ENCODE results near the gene CPNE5. TPM values are rescaled to one million over a fixed set of nuclear protein-coding genes. Genes with fewer than 3 reads are reported as not detected.

The CPNE5 gene
- total and polyA plus RNA-seq, 7 donors = 0.99 to 11.6 (median 3.8) TPM

- no peaks in the 10 kb centered on the region for H3K9me3 ChIP-seq
- no peak for TF ChIP-seq POLR2A (IDR thresholded peaks at IDR 0.05)
- TF ChIP-seq POLR2AphosphoS5 (IDR thresholded peaks at IDR 0.05) = peak in 1 of 4 donors; percentile 3
- no peak for TF ChIP-seq CTCF (IDR thresholded peaks at IDR 0.05)
- WGBS, 2 donors = 38 to 47% methylated on average over 19 of the region's 19 CpGs
- intact Hi-C loops (cut with DNase I) = loop anchor here (5.0 kb wide), 2 partner anchors 73 to 333 kb away; no protein-coding TSS in a partner anchor
- no peak for DNase-seq
- no peak overlapping the region for H3K27ac ChIP-seq
- no peaks in the 10 kb centered on the region for H3K36me3 ChIP-seq
- peaks cover 0 to 8% (median 6%) of the 10 kb centered on the region in 4 donors for H3K4me1 ChIP-seq
- H3K27me3 ChIP-seq = no peaks in the 10 kb centered on the region
- H3K4me3 ChIP-seq = no peak overlapping the region
Observed at GRCh38 chr6:36755435-36756348, 83.6 kb downstream of the CPNE5 start.

- peaks cover 0 to 8% (median 6%) of the 10 kb centered on the region in 4 donors for H3K4me1 ChIP-seq
- H3K36me3 ChIP-seq = no peaks in the 10 kb centered on the region
- H3K27me3 ChIP-seq = no peaks in the 10 kb centered on the region
- WGBS, 2 donors = 92 to 93% methylated on average over 9 of the region's 9 CpGs
- DNase-seq = no peak
- no peaks in the 10 kb centered on the region for H3K9me3 ChIP-seq
- H3K4me3 ChIP-seq = no peak overlapping the region
- intact Hi-C loops (cut with DNase I) = loop anchor here (5.0 kb wide), 2 partner anchors 73 to 333 kb away; no protein-coding TSS in a partner anchor
- H3K27ac ChIP-seq = no peak overlapping the region
- no peak for TF ChIP-seq POLR2AphosphoS5 (IDR thresholded peaks at IDR 0.05)
- no peak for TF ChIP-seq CTCF (IDR thresholded peaks at IDR 0.05)
- TF ChIP-seq POLR2A (IDR thresholded peaks at IDR 0.05) = no peak
- TF ChIP-seq EP300 (IDR thresholded peaks at IDR 0.05) = no peak
Observed at GRCh38 chr6:36754582-36755434, 84.4 kb downstream of the CPNE5 start.

- peaks cover 0 to 2% (median under 1%) of the 10 kb centered on the region in 4 donors for H3K4me1 ChIP-seq
- 82 to 83% methylated on average over 7 of the region's 7 CpGs for WGBS, 2 donors
- H3K4me3 ChIP-seq = no peak overlapping the region
- no peak for TF ChIP-seq POLR2A (IDR thresholded peaks at IDR 0.05)
- no peak for TF ChIP-seq POLR2AphosphoS5 (IDR thresholded peaks at IDR 0.05)
- no peak for TF ChIP-seq EP300 (IDR thresholded peaks at IDR 0.05)
- no peak for TF ChIP-seq CTCF (IDR thresholded peaks at IDR 0.05)
- intact Hi-C loops (cut with DNase I) = no loop called here
- H3K27ac ChIP-seq = no peak overlapping the region
- no peaks in the 10 kb centered on the region for H3K36me3 ChIP-seq
- H3K9me3 ChIP-seq = peaks cover 0 to 2% (median 0%) of the 10 kb centered on the region in 4 donors
- no peaks in the 10 kb centered on the region for H3K27me3 ChIP-seq
- DNase-seq = no peak
Observed at GRCh38 chr6:36753671-36754405, 85.4 kb downstream of the CPNE5 start.

GRCh38 chr6:36752886-36753506, 86.2 kb downstream of the CPNE5 start:
- H3K9me3 ChIP-seq = peaks cover 0 to 2% (median 0%) of the 10 kb centered on the region in 4 donors
- intact Hi-C loops (cut with DNase I) = no loop called here
- H3K4me3 ChIP-seq = no peak overlapping the region
- WGBS, 2 donors = 16 to 40% methylated on average over 6 of the region's 6 CpGs
- H3K27me3 ChIP-seq = no peaks in the 10 kb centered on the region
- no peaks in the 10 kb centered on the region for H3K36me3 ChIP-seq
- no peak for DNase-seq
- TF ChIP-seq EP300 (IDR thresholded peaks at IDR 0.05) (no peak), CTCF (IDR thresholded peaks at IDR 0.05) (no peak), POLR2A (IDR thresholded peaks at IDR 0.05) (no peak), POLR2AphosphoS5 (IDR thresholded peaks at IDR 0.05) (no peak)
- H3K27ac ChIP-seq = no peak overlapping the region
- H3K4me1 ChIP-seq = no peaks in the 10 kb centered on the region

Data from sigmoid colon (tissue), 7 donors.